DND-41 (cell line): ENCODE results near the gene CD163.

Source experiments
- ATAC-seq: fragments of 200-7000 bp; cut with Tn5 transposase; 3 replicates; pipeline ENCODE4 v1.9.1; 2021; ENCODE audit warnings: low read depth; ENCODE audit not compliant: insufficient read depth
- DNase-seq: peaks from one replicate; pipeline ENCODE4 v3.0.0-alpha.2; 2020
- H2AFZ ChIP-seq: 2 replicates; pipeline ENCODE4 v1.6.0; 2012; ENCODE audit warnings: low read depth, low read length
- H3K27ac ChIP-seq: 2 replicates; pipeline ENCODE4 v1.5.1; 2012; ENCODE audit warnings: low read length, inconsistent platforms
- H3K27me3 ChIP-seq: fragments of 200-600 bp; sonication (generic); 2 replicates; pipeline ENCODE4 v1.6.0; 2012; ENCODE audit warnings: low read length, mild to moderate bottlenecking, inconsistent platforms; ENCODE audit not compliant: insufficient read depth, poor library complexity
- H3K36me3 ChIP-seq: 2 replicates; pipeline ENCODE4 v1.5.1; 2012; ENCODE audit warnings: low read length, inconsistent platforms; ENCODE audit not compliant: insufficient read depth
- H3K4me1 ChIP-seq: 2 replicates; pipeline ENCODE4 v1.5.1; 2012; ENCODE audit warnings: mild to moderate bottlenecking, low read length; ENCODE audit not compliant: insufficient read depth
- H3K4me2 ChIP-seq: 2 replicates; pipeline ENCODE4 v1.6.0; 2012; ENCODE audit warnings: mild to moderate bottlenecking, moderate library complexity, low read length, inconsistent platforms; ENCODE audit not compliant: insufficient read depth
- H3K4me3 ChIP-seq, 2 experiments: fragments of 200-600 bp in 1 of 2; shearing (Covaris generic) in 1 of 2; 2 replicates each; pipeline ENCODE4 v1.5.1; 2012 to 2016; ENCODE audit warnings: inconsistent platforms in 2 of 2, low read length in 2 of 2, mild to moderate bottlenecking in 2 of 2, low read depth in 1 of 2, moderate library complexity in 1 of 2
- H3K79me2 ChIP-seq: 2 replicates; pipeline ENCODE4 v1.6.0; 2012; ENCODE audit warnings: low read length, inconsistent platforms; ENCODE audit not compliant: insufficient read depth
- H3K9ac ChIP-seq: 2 replicates; pipeline ENCODE4 v1.6.0; 2012; ENCODE audit warnings: low read depth, mild to moderate bottlenecking, inconsistent platforms, low read length, moderate library complexity
- H3K9me3 ChIP-seq: 2 replicates; pipeline ENCODE4 v1.5.1; 2012; ENCODE audit warnings: low read length, moderate library complexity, mild to moderate bottlenecking, inconsistent platforms; ENCODE audit not compliant: insufficient read depth, severe bottlenecking
- H4K20me1 ChIP-seq: 2 replicates; pipeline ENCODE4 v1.6.0; 2012; ENCODE audit warnings: low read length; ENCODE audit not compliant: insufficient read depth
- CTCF ChIP-seq: IDR thresholded peaks from 2 replicates; pipeline ENCODE4 v1.5.1; 2012; ENCODE audit warnings: borderline replicate concordance, low read length, moderate library complexity, mild to moderate bottlenecking; ENCODE audit not compliant: poor library complexity, severe bottlenecking; ENCODE audit errors: extremely low read depth
- EZH2 ChIP-seq: IDR thresholded peaks from 3 replicates; pipeline ENCODE4 v1.6.1; 2012; ENCODE audit warnings: borderline replicate concordance, low read depth, mild to moderate bottlenecking, moderate library complexity, low read length, inconsistent platforms; ENCODE audit not compliant: severe bottlenecking

The CD163 gene

DNA sequence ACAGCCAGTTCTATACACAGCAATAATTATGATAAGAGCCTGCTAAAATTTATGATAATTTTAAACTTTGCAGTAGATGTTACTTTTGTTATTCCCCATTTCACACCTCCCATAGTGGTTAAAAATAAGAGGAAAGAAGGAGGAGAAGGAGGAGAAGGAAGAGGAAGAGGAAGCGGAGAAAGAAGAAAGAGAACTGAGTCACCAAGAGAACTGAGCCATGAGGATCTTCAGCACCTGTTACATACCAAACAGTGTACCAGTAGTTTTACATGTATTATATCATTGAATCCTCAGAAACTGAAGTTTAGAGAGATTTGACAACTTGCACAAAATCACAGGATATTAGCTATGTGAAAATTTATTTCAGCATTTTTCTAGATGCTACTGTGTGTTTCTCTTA, 3.9 kb downstream of the CD163 start:
- no peak for ATAC-seq
- Histone ChIP-seq H3K27ac (no peak overlapping the region), H3K4me2 (no peak overlapping the region), H3K4me1 (no peaks in the 10 kb centered on the region), H3K9ac (no peak overlapping the region), H3K79me2 (no peaks in the 10 kb centered on the region), H3K4me3 (no peak overlapping the region), H3K9me3 (no peaks in the 10 kb centered on the region), H3K27me3 (peaks cover 20% of the 10 kb centered on the region), H4K20me1 (no peaks in the 10 kb centered on the region), H2AFZ (no peak overlapping the region), H3K36me3 (no peaks in the 10 kb centered on the region)
- DNase-seq: no peak
- no peak for TF ChIP-seq CTCF
- TF ChIP-seq EZH2: no peak

- H3K4me2 ChIP-seq: no peak overlapping the region
- ATAC-seq (no peak), DNase-seq (no peak)
- no peaks in the 10 kb centered on the region for H3K36me3 ChIP-seq
- no peak overlapping the region for H2AFZ ChIP-seq
- H3K79me2 ChIP-seq: no peaks in the 10 kb centered on the region
- H3K27me3 ChIP-seq: peaks cover 22% of the 10 kb centered on the region
- H3K9ac ChIP-seq: no peak overlapping the region
- no peaks in the 10 kb centered on the region for H4K20me1 ChIP-seq
- H3K9me3 ChIP-seq: no peaks in the 10 kb centered on the region
- no peaks in the 10 kb centered on the region for H3K4me1 ChIP-seq
- no peak overlapping the region for H3K4me3 ChIP-seq
- no peak overlapping the region for H3K27ac ChIP-seq
- TF ChIP-seq EZH2 (no peak), CTCF (no peak)
Measured at GRCh38 chr12:7498809-7499208, 4.8 kb downstream of the CD163 start.

- Histone ChIP-seq H3K4me2 (no peak overlapping the region), H3K9me3 (no peaks in the 10 kb centered on the region), H3K9ac (no peak overlapping the region), H3K36me3 (no peaks in the 10 kb centered on the region), H3K4me1 (no peaks in the 10 kb centered on the region), H3K4me3 (no peak overlapping the region), H3K27ac (no peak overlapping the region), H2AFZ (no peak overlapping the region), H4K20me1 (no peaks in the 10 kb centered on the region), H3K27me3 (peaks cover 18% of the 10 kb centered on the region), H3K79me2 (no peaks in the 10 kb centered on the region)
- DNase-seq: no peak
- TF ChIP-seq CTCF (no peak), EZH2 (no peak)
- ATAC-seq: no peak
Measured at GRCh38 chr12:7497661-7498060, 5.9 kb downstream of the CD163 start.

GRCh38 chr12:7496451-7496850, 7.1 kb downstream of the CD163 start:
- no peak for TF ChIP-seq EZH2
- no peak for TF ChIP-seq CTCF
- Histone ChIP-seq H2AFZ (no peak overlapping the region), H3K9ac (no peak overlapping the region), H3K79me2 (no peaks in the 10 kb centered on the region), H3K36me3 (no peaks in the 10 kb centered on the region), H3K4me2 (no peak overlapping the region), H3K4me3 (no peak overlapping the region), H3K27ac (no peak overlapping the region), H4K20me1 (no peaks in the 10 kb centered on the region), H3K4me1 (no peaks in the 10 kb centered on the region), H3K27me3 (peaks cover 16% of the 10 kb centered on the region), H3K9me3 (no peaks in the 10 kb centered on the region)
- no peak for ATAC-seq
- no peak for DNase-seq
